SK-N-SH treated with all-trans-retinoic acid at 6 μM for 48 hours (cell line): ENCODE results near the gene FAF1.

ENCODE experiments used
- ATAC-seq: fragments of 200-7000 bp; cut with Tn5 transposase; 3 replicates; pipeline ENCODE4 v1.9.1; 2020; ENCODE audit warnings: mild to moderate bottlenecking, moderate library complexity
- ARNTL ChIP-seq: fragments of 450-650 bp; formaldehyde crosslinking; IDR thresholded peaks from 2 replicates; pipeline ENCODE4 v1.5.0; 2020; ENCODE audit warnings: low read depth, mild to moderate bottlenecking, moderate library complexity, borderline replicate concordance
- BACH2 ChIP-seq: fragments of 250-450 bp; sonication (Bioruptor Pico); IDR thresholded peaks from 2 replicates; pipeline ENCODE4 v1.9.0; 2021; ENCODE audit warnings: mild to moderate bottlenecking, borderline replicate concordance
- GLIS3 ChIP-seq: fragments of 250-450 bp; sonication (Bioruptor Pico); IDR thresholded peaks from 2 replicates; pipeline ENCODE4 v1.5.0; 2020; ENCODE audit warnings: mild to moderate bottlenecking, moderate library complexity
- ISL1 ChIP-seq: fragments of 250-450 bp; sonication (Bioruptor Pico); IDR thresholded peaks from 2 replicates; pipeline ENCODE4 v2.1.2; 2022; ENCODE audit warnings: mild to moderate bottlenecking, moderate library complexity
- OSR1 ChIP-seq: fragments of 250-450 bp; sonication (Bioruptor Pico); IDR thresholded peaks from 2 replicates; pipeline ENCODE4 v1.8.0; 2022; ENCODE audit warnings: moderate library complexity, mild to moderate bottlenecking, inconsistent platforms
- PPARA ChIP-seq: fragments of 250-450 bp; sonication (Bioruptor Pico); IDR thresholded peaks from 2 replicates; pipeline ENCODE4 v1.5.0; 2020; ENCODE audit warnings: mild to moderate bottlenecking, borderline replicate concordance
- RARB ChIP-seq: fragments of 250-450 bp; sonication (Bioruptor Pico); IDR thresholded peaks from 2 replicates; pipeline ENCODE4 v1.8.0; 2021; ENCODE audit warnings: mild to moderate bottlenecking, moderate library complexity
- SNAI2 ChIP-seq: fragments of 250-450 bp; sonication (Bioruptor Pico); IDR thresholded peaks from 2 replicates; pipeline ENCODE4 v1.5.0; 2020; ENCODE audit warnings: mild to moderate bottlenecking, moderate library complexity
- TCF4 ChIP-seq: fragments of 250-450 bp; sonication (Bioruptor Pico); IDR thresholded peaks from 2 replicates; pipeline ENCODE4 v1.8.0; 2021; ENCODE audit warnings: mild to moderate bottlenecking, moderate library complexity, borderline replicate concordance
- ZC3H10 ChIP-seq: fragments of 250-450 bp; sonication (Bioruptor Pico); IDR thresholded peaks from 2 replicates; pipeline ENCODE4 v1.5.1; 2021; ENCODE audit warnings: mild to moderate bottlenecking, moderate library complexity
- ZFP3 ChIP-seq: fragments of 250-450 bp; sonication (Bioruptor Pico); IDR thresholded peaks from 2 replicates; pipeline ENCODE4 v1.5.0; 2020; ENCODE audit warnings: mild to moderate bottlenecking, moderate library complexity
- ZNF565 ChIP-seq: fragments of 450-650 bp; formaldehyde crosslinking; conservative IDR thresholded peaks from 2 replicates; pipeline ENCODE4 v1.5.0; 2020; ENCODE audit warnings: low read depth, mild to moderate bottlenecking, moderate library complexity
- ZNF8 ChIP-seq: fragments of 450-650 bp; formaldehyde crosslinking; IDR thresholded peaks from 2 replicates; pipeline ENCODE4 v1.5.0; 2020; ENCODE audit warnings: mild to moderate bottlenecking, moderate library complexity
- TF ChIP-seq, protein P1 (sequence below): fragments of 250-450 bp; sonication (Bioruptor Pico); IDR thresholded peaks from 2 replicates; pipeline ENCODE4 v1.8.0; 2020; ENCODE audit warnings: mild to moderate bottlenecking, moderate library complexity, borderline replicate concordance
- TF ChIP-seq, protein P2 (sequence below): fragments of 250-450 bp; sonication (Bioruptor Pico); IDR thresholded peaks from 2 replicates; pipeline ENCODE4 v1.5.0; 2020; ENCODE audit warnings: mild to moderate bottlenecking, moderate library complexity
- TF ChIP-seq, protein P3 (sequence below): fragments of 250-450 bp; sonication (Bioruptor Pico); IDR thresholded peaks from 2 replicates; pipeline ENCODE4 v1.5.1; 2021; ENCODE audit warnings: mild to moderate bottlenecking, moderate library complexity
- TF ChIP-seq, protein P4 (sequence below): fragments of 250-450 bp; sonication (Bioruptor Pico); IDR thresholded peaks from 2 replicates; pipeline ENCODE4 v1.8.0; 2021; ENCODE audit warnings: low read depth, mild to moderate bottlenecking, moderate library complexity, borderline replicate concordance

FAF1 gene

DNA sequence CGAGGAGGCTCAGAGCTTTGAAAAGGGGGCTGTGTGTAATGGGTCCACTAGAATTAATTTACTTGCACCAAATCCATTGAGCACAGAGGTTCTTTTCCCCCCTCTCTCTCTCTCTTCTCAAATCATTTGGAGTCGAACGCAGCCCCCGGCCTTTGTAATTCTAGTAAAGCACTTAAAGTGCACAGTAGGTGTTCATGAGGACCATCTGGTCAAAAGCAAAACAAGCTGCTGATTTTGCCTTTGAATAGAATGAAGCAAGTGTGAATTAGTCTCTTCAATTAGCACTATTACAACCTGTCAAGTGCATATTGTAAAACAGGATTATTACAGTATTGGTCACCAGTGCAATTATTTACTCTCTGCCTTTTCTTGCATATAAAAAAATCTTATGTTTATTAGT lies 259.9 kb downstream of the FAF1 start (continued):
- TF ChIP-seq, protein P1, sequence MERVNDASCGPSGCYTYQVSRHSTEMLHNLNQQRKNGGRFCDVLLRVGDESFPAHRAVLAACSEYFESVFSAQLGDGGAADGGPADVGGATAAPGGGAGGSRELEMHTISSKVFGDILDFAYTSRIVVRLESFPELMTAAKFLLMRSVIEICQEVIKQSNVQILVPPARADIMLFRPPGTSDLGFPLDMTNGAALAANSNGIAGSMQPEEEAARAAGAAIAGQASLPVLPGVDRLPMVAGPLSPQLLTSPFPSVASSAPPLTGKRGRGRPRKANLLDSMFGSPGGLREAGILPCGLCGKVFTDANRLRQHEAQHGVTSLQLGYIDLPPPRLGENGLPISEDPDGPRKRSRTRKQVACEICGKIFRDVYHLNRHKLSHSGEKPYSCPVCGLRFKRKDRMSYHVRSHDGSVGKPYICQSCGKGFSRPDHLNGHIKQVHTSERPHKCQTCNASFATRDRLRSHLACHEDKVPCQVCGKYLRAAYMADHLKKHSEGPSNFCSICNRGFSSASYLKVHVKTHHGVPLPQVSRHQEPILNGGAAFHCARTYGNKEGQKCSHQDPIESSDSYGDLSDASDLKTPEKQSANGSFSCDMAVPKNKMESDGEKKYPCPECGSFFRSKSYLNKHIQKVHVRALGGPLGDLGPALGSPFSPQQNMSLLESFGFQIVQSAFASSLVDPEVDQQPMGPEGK (CRISPR knock-in tag): no peak
- TF ChIP-seq ZNF565 (CRISPR knock-in tag): no peak
- TF ChIP-seq, protein P2, sequence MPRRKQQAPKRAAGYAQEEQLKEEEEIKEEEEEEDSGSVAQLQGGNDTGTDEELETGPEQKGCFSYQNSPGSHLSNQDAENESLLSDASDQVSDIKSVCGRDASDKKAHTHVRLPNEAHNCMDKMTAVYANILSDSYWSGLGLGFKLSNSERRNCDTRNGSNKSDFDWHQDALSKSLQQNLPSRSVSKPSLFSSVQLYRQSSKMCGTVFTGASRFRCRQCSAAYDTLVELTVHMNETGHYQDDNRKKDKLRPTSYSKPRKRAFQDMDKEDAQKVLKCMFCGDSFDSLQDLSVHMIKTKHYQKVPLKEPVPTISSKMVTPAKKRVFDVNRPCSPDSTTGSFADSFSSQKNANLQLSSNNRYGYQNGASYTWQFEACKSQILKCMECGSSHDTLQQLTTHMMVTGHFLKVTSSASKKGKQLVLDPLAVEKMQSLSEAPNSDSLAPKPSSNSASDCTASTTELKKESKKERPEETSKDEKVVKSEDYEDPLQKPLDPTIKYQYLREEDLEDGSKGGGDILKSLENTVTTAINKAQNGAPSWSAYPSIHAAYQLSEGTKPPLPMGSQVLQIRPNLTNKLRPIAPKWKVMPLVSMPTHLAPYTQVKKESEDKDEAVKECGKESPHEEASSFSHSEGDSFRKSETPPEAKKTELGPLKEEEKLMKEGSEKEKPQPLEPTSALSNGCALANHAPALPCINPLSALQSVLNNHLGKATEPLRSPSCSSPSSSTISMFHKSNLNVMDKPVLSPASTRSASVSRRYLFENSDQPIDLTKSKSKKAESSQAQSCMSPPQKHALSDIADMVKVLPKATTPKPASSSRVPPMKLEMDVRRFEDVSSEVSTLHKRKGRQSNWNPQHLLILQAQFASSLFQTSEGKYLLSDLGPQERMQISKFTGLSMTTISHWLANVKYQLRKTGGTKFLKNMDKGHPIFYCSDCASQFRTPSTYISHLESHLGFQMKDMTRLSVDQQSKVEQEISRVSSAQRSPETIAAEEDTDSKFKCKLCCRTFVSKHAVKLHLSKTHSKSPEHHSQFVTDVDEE: no peak
- no peak for TF ChIP-seq ARNTL (CRISPR knock-in tag)
- TF ChIP-seq ZFP3 (CRISPR knock-in tag): no peak
- no peak for TF ChIP-seq ZC3H10 (CRISPR knock-in tag)

DNA sequence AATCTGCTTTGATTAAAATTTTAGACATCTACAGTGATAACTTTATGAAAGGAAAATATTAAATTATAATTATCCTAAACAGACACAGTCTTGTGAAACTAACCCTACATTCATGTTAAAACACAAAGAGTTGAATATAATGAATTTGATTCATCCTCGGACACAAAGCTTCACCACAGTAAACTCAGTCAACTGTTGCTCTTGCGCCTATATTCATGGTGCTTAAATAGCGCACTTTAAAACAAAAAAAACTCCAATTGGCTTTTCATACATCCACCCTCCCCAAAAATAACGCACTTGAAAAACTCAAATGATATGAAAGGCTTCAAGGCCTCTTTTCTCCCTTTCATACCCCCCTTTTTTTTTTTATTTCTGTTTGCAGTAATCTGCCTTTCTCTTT lies 260.3 kb downstream of the FAF1 start:
- no peak for TF ChIP-seq ZFP3 (CRISPR knock-in tag)
- TF ChIP-seq GLIS3: no peak
- no peak for TF ChIP-seq BACH2
- TF ChIP-seq, protein P3, sequence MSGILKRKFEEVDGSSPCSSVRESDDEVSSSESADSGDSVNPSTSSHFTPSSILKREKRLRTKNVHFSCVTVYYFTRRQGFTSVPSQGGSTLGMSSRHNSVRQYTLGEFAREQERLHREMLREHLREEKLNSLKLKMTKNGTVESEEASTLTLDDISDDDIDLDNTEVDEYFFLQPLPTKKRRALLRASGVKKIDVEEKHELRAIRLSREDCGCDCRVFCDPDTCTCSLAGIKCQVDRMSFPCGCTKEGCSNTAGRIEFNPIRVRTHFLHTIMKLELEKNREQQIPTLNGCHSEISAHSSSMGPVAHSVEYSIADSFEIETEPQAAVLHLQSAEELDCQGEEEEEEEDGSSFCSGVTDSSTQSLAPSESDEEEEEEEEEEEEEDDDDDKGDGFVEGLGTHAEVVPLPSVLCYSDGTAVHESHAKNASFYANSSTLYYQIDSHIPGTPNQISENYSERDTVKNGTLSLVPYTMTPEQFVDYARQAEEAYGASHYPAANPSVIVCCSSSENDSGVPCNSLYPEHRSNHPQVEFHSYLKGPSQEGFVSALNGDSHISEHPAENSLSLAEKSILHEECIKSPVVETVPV: no peak
- TF ChIP-seq TCF4 (CRISPR knock-in tag): no peak
- no peak for TF ChIP-seq OSR1
- no peak for TF ChIP-seq ZNF8 (CRISPR knock-in tag)
- TF ChIP-seq, protein P4, sequence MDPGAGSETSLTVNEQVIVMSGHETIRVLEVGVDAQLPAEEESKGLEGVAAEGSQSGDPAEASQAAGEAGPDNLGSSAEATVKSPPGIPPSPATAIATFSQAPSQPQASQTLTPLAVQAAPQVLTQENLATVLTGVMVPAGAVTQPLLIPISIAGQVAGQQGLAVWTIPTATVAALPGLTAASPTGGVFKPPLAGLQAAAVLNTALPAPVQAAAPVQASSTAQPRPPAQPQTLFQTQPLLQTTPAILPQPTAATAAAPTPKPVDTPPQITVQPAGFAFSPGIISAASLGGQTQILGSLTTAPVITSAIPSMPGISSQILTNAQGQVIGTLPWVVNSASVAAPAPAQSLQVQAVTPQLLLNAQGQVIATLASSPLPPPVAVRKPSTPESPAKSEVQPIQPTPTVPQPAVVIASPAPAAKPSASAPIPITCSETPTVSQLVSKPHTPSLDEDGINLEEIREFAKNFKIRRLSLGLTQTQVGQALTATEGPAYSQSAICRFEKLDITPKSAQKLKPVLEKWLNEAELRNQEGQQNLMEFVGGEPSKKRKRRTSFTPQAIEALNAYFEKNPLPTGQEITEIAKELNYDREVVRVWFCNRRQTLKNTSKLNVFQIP (CRISPR knock-in tag): no peak
- no peak for TF ChIP-seq RARB
- no peak for TF ChIP-seq SNAI2 (CRISPR knock-in tag)
- TF ChIP-seq, all 23 proteins: peak for 0
- ATAC-seq: no peak

DNA sequence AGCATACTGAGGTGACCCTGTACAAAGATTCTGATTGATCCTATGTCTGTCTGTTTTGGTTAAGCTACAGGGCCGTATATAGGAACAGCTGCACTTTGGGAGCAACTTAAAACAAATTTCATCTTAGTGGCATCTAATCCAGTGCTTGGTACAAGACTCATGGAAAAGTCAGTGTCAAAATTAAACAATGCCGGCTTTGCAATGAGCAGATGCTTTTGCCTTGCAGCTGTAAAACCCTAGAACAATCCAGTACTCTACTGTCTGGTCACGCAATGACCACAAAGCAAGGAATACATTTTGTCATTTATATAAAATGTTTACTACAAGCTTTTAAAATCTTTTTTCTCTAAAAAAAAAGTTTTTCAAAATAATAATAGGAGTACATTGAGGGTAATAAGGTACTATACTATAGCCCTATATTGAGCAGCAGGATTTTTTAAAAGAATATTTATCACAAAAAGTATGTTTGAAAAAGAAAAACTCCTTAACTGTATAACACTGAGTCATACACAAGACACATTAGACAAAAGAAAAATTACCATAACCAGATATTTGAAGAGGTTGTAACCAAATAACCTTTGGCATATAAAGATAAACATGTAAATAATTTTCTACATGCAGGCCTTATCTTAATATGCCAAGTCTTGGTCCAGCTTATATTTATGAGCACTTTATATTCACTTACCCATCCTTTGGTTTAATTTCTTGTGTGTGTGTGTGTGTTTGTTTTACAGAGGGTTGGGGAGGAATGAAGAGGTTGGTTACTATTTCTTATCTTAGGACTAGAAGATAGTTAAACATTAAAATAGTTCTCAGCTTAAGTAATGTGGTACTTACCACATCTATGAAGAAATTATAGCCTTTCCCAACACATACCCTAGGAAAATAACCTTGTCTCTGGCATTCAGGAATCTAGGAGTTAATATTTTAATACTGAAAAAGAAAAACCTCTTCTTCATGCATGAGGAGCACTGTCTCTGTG lies 262.3 kb downstream of the FAF1 start:
- ATAC-seq: no peak
- TF ChIP-seq ISL1 (CRISPR knock-in tag) (0 out of 2 replicates have a peak, but pooled peaks have one; percentile 7), SNAI2 (CRISPR knock-in tag) (no peak), BACH2 (no peak), PPARA (no peak)
- TF ChIP-seq, protein P3: no peak
- TF ChIP-seq, protein P4 (CRISPR knock-in tag): no peak
